ENCODE measurements around the gene CPNE5. TPM values are rescaled to one million over a fixed set of nuclear protein-coding genes. Genes with fewer than 3 reads are reported as not detected.

Gene CPNE5
- total RNA-seq, 1 donor from 2014 or later = 2.3 TPM

DNA sequence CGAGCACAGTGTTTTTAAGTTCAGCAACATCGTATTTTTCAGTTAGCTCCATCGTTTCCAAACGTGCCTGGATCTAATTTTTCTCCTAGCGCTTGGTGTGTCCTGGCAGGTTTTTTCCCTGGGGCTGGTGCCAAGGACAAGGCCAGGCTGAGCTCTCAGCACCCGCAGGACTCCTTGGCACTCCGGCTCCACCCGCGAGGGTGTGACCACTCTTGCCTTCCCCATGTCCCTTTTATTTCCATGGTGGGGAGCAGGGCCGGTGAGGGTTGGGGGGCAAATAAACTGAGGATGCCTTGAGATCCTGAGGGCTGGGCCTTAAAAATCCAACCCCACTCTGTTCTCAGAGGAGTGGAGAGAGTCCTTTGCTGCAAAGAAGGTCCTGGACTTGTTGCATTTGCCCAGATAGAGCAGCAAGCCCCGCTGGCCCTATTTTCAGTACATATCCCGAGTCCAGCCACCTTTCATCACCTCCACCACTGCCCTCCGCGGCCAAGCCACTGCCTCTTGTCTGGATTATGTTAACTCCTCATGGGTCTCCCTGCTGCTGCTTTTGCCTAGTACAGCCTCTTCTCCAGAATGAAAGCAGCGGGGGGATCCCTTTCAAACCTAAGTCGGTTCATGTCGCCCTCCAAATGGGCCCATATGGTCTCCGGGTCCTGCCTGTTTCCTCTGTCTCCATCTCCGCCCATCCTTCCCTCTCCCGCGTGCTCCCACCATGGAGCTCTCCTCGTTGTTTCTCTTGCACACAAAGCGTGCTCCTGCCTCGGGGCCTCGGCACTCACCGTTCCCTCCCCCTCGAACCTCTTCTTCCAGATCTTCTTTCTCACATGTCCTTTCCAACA is 146.2 kb downstream of the CPNE5 start:
- Histone ChIP-seq H3K27me3 (no peaks in the 10 kb centered on the region), H3K9me3 (no peaks in the 10 kb centered on the region), H3K4me3 (no peak overlapping the region), H3K36me3 (no peaks in the 10 kb centered on the region), H3K27ac (no peak overlapping the region), H3K4me1 (peaks cover 8% of the 10 kb centered on the region)
- ATAC-seq (peak; percentile 67), DNase-seq (peak; percentile 70)
- intact Hi-C loops (cut with DNase I) = loop anchor here (5.0 kb wide), 1 partner anchor 64 kb away; no protein-coding TSS in a partner anchor
- TF ChIP-seq, protein P1, sequence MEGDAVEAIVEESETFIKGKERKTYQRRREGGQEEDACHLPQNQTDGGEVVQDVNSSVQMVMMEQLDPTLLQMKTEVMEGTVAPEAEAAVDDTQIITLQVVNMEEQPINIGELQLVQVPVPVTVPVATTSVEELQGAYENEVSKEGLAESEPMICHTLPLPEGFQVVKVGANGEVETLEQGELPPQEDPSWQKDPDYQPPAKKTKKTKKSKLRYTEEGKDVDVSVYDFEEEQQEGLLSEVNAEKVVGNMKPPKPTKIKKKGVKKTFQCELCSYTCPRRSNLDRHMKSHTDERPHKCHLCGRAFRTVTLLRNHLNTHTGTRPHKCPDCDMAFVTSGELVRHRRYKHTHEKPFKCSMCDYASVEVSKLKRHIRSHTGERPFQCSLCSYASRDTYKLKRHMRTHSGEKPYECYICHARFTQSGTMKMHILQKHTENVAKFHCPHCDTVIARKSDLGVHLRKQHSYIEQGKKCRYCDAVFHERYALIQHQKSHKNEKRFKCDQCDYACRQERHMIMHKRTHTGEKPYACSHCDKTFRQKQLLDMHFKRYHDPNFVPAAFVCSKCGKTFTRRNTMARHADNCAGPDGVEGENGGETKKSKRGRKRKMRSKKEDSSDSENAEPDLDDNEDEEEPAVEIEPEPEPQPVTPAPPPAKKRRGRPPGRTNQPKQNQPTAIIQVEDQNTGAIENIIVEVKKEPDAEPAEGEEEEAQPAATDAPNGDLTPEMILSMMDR (IDR thresholded peaks at IDR 0.05) = no peak

GRCh38 chr6:36692220-36692619 is 147.0 kb downstream of the CPNE5 start:
- no peak overlapping the region for H3K27ac ChIP-seq
- H3K4me1 ChIP-seq = peaks cover 8% of the 10 kb centered on the region
- ATAC-seq (peak; percentile 80), DNase-seq (peak; percentile 61)
- no peaks in the 10 kb centered on the region for H3K9me3 ChIP-seq
- no peaks in the 10 kb centered on the region for H3K27me3 ChIP-seq
- H3K36me3 ChIP-seq = peaks cover 5% of the 10 kb centered on the region
- intact Hi-C loops (cut with DNase I) = loop anchor here (5.0 kb wide), 1 partner anchor 65 kb away; no protein-coding TSS in a partner anchor
- H3K4me3 ChIP-seq = no peak overlapping the region
- TF ChIP-seq, protein P1 (IDR thresholded peaks at IDR 0.05) = no peak

DNA sequence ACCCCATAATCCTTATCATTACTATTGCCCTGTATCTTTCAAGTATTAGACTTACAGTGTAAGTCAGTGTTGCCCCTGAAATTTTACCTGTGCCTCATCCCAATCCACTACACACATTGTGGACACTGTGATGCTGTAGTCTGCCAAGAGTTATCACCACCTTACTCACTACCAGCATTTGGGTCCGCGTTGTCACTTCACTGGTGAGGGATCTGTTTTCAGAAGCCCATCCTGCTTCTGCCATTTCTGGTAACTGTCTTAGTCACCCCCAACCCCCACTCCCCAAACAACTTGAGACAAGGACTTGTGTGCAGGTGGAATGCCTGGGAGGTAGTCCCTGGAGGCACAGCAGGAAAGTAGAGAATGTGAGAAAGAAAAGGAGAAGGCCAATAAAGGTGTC is 147.6 kb downstream of the CPNE5 start:
- intact Hi-C loops (cut with DNase I) = loop anchor here (5.0 kb wide), 1 partner anchor 66 kb away; no protein-coding TSS in a partner anchor
- Histone ChIP-seq H3K27ac (no peak overlapping the region), H3K9me3 (no peaks in the 10 kb centered on the region), H3K27me3 (no peaks in the 10 kb centered on the region), H3K4me1 (peaks cover 8% of the 10 kb centered on the region), H3K36me3 (peaks cover 11% of the 10 kb centered on the region), H3K4me3 (no peak overlapping the region)
- DNase-seq (no peak), ATAC-seq (no peak)
- TF ChIP-seq, protein P1 (IDR thresholded peaks at IDR 0.05) = no peak

GRCh38 chr6:36691011-36691410 is 148.2 kb downstream of the CPNE5 start:
- Histone ChIP-seq H3K9me3 (no peaks in the 10 kb centered on the region), H3K4me3 (no peak overlapping the region), H3K27ac (no peak overlapping the region), H3K36me3 (peaks cover 17% of the 10 kb centered on the region), H3K27me3 (no peaks in the 10 kb centered on the region), H3K4me1 (peaks cover 8% of the 10 kb centered on the region)
- intact Hi-C loops (cut with DNase I) = loop anchor here (5.0 kb wide), 1 partner anchor 66 kb away; no protein-coding TSS in a partner anchor
- DNase-seq (no peak), ATAC-seq (no peak)
- TF ChIP-seq, protein P1 (IDR thresholded peaks at IDR 0.05) = no peak

Other genes with a start within 250 kb of the CPNE5 start
- 169 TPM for gene SRSF3, start 245.1 kb downstream of the CPNE5 start, total RNA-seq
- gene CDKN1A, start 160.7 kb downstream of the CPNE5 start, total RNA-seq = 151 TPM
- gene RAB44, start 141.6 kb downstream of the CPNE5 start, total RNA-seq = 0.96 TPM
- gene PPIL1, start 35.4 kb upstream of the CPNE5 start, total RNA-seq = 15.7 TPM
- 57.9 TPM for gene C6orf89, start 46.5 kb upstream of the CPNE5 start, total RNA-seq
- gene PI16, start 115.3 kb upstream of the CPNE5 start, total RNA-seq = 3.4 TPM
- 194 TPM for gene MTCH1, start 146.8 kb upstream of the CPNE5 start, total RNA-seq
- gene FGD2, start 166.2 kb upstream of the CPNE5 start, total RNA-seq = 56.9 TPM